ENCODE data around the gene EBP.
"Not testable (repeated sequence)": the region's sequence is repeated elsewhere in the genome, so short reads cannot be mapped to it uniquely, and the experiment has no call there.

The EBP gene

DNA sequence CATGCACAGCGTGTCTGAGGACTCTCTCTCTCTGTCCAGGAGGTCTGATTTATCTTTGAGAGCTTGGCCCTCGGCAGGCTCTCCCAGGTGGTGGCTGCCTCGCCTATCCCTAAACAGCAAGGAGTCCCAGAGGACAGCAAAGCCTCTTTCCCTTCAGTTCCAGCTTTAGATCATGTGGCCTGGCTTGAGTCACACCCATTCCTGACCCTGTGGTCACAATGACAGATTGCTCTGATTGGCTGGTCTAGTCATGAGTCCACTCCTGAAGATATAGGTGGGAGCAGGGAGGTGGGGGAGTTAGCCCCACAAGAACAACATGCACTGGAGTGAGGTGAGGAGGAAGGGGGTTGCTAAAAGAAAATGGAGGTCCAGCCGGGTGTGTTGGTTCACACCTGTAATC lies 24.9 kb upstream of the EBP start:
- no peak for DNase-seq

DNA sequence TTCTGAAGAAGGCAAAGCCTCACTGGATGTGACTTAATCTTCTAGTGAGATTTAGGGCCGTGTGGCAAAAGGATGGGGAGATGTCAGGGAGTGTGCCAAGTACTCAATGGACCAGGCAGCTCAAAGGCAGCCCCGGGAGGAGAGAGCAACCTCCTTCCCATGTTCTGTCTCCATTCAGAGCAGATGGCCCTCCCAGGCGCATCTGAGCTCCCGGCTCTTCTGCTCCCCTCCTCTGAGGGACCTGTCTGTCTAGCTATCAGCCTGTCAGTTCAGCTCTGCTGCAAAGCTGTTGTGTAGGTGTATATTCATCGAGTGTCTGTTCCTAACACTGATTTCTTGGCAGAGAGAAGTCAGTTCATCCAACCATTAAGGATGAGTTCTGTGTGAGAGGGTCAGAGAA lies 23.7 kb upstream of the EBP start:
- no peak for DNase-seq

DNA sequence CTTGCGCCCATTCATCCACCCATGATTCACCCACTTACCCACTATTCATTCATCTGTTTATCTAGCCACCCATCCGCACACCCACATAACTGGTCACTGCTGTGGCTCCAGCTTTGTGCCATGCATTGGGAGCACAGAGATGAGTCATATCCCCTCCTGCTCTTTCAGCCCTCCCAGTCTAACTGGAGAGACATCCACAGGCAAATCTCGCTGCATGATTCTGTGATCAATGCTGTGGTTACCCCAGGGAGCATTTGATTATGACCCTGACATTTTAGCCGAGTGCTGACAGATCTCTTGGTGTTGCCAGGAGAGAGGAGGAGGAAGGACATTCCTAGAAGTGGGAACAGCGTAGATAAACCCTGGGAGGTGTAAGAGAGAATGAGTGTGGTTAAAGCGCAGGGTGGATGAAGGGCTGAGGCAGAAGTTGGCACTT lies 23.2 kb upstream of the EBP start:
- DNase-seq: no peak

DNA sequence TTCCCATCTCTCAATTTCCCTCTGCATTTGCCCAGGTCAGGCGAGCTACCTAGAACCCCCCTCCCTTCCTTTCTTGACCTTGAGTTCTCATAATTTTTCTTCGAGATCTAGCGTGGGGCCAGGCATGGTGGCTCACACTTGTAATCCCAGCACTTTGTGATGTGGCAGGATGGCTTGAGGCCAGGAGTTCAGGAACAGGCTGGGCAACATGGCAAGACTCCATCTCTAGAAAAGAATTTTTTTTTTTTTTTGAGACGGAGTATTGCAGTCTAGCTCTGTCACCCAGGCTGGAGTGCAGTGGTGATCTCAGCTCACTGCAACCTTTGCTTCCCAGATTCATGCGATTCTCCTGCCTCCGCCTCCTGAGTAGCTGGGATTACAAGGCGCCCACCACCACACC lies 17.3 kb upstream of the EBP start:
- DNase-seq: no peak

DNA sequence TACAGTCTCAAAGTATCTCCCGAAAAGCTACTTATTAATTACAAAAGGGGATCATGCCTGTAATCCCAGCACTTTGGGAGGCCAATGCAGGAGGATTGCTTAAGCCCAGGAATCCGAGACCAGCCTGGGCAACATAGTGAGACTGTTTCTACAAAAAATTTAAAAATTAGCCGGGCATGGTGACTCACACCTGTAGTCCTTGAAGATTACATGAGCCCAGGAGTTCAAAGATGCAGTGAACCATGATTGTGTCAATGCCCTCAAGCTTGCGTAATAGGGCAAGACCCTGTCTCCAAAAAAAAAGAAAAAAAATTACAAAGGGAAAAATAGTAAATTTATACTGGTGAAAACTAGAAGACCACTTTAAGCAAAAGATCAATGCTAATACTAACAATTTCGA lies 16.1 kb upstream of the EBP start:
- DNase-seq: no peak

DNA sequence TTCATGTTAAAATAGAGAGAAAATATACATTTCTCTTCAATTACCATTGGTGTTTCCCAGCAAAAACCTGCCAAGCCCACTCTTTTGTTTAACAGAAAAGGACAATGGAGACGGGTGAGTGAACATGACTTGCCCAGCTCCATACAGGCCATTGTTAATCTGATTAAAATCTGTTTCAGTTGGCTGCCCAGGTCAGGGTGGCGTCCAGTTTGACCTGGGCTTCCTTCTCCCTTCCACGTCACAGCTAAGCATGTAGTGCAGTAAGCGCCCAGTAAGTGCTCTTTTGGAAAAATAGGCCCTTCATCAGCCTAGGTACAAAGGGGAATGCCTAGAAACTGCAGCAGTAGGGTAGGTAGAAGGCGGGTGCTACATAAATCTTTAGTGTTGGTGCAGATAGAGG lies 14.4 kb upstream of the EBP start:
- no peak for DNase-seq

DNA sequence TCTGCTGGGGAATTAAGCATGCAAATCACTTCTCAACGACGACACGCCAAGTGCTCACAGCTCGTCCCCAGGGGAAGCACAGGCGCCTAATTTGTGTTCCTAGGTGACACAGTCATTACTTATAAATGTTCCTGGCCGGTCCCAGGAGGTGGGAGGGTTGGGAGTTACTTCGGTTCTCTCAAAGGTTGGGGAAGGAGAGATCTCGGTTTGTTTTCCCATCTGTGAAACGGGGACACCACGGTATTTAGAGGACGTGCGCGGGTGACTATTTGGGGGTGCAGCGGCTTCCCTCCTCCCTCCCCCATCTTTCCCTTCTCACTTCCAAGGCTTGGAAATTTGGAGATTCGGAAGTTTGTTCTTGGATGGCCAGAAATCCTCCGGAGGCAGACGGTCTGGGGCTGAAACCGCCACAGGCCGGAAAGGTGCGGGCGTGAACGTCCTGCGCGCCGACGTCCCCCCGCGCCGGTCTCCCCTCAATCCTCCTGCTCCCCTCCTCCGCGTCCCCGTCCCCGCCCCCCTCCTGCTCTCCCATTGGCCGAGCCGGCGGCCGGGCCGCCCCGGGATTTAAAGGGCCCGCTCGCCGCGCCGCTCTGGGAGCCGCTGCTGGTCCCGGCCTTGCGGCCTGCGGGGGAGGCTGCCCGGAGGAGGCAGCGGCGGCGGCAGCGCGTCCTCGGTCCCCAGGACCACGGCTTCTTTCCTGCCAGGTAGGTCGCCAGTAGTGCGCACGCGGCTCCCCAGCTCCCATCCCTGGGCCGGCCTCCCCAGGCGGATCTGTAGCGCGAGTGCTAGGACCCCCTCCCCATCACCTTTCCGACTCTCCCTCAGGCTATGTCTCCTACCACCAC lies 13.0 kb upstream of the EBP start, which contains the start of gene PORCN:
Gene PORCN, plus strand, starts transcription at position 593 of the 845 bp plus-strand sequence. CDS start 829 bp downstream, outside the sequence.
- DNase-seq: no peak

DNA sequence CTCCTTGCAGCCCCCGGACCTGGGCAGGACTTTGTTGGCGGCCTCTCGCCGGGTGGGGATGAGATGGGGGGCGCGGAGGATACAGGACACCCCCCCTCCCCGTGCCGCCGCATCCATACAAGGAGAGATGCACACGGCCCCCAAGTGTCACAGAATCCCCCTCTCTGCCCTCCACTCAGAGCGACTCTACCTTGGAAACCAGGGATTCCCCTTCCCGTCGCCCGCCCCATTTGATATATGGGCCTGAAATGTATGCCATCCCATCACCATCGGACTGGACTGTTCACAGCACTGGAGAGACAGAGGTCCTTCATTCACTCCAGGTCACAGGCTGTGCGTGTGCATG lies 12.4 kb upstream of the EBP start:
- DNase-seq: no peak

DNA sequence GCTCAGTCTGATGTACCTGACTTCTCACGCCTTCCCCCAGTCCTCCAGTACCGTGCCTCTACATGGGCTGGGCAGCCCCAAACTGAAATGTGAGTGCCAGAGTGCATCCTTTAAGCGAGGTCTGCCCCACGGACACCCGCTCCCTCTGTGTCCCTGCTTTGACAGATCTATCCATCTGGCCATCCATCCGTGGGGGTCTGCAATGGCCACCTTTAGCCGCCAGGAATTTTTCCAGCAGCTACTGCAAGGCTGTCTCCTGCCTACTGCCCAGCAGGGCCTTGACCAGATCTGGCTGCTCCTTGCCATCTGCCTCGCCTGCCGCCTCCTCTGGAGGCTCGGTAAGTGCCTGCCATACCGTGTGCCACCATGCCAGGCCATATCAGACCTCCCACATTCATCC lies 12.0 kb upstream of the EBP start:
- no peak for DNase-seq

DNA sequence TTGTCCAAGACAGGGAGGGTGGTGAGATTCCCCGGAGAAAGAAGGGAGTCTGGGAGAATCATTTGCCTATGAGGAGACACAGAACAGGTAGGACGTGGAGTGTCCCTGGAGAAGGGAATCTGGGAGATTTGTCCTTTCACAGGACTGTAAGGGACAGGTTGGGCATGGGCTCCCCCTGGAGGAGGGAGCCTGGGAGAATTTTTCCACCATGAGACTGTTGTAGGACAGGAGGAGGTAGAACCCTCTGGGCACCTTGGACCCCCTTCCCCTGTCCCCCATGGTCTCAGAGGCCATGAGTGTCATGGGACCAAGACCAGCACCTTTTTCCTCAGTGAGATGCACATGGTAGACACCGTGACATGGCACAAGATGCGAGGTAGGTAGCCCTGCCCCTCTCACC lies 10.0 kb upstream of the EBP start:
- DNase-seq: no peak

DNA sequence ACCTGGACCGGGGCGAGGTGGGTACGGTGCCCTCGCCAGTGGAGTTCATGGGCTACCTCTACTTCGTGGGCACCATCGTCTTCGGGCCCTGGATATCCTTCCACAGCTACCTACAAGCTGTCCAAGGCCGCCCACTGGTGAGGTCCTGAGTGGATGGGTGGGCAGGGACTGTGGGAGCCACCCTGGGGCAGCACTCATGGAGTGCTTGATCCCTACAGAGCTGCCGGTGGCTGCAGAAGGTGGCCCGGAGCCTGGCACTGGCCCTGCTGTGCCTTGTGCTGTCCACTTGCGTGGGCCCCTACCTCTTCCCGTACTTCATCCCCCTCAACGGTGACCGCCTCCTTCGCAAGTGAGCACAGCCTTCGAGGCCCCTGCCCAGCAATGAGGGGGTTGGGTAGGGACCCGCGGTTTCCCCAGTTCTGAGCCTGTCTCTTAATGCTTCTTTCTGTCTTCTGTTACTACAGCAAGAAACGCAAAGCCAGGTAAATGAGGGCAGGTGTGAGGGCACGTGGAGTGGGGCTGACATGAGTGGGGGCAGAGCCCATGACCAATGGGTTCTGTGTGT lies 9.2 kb upstream of the EBP start:
- DNase-seq: no peak

DNA sequence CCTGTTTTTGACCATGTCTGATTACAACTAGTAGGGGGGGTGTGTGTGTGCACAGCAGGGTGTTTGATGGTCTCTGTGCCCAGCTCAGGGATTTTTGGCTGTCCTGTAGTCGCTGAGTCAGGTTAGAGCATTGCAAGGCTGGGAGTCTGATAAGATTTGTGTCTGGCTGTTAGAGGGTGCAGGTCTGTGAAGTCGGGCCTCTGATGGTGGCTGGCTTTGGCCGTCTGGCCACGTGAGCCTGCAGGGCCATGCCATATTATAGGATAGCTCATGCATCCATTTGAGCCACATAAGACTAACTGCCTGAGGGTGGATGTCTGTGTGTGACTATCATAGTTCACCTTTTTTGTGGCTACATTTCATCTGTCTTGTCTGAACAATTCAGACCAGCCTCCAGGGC lies 7.9 kb upstream of the EBP start:
- DNase-seq: no peak

DNA sequence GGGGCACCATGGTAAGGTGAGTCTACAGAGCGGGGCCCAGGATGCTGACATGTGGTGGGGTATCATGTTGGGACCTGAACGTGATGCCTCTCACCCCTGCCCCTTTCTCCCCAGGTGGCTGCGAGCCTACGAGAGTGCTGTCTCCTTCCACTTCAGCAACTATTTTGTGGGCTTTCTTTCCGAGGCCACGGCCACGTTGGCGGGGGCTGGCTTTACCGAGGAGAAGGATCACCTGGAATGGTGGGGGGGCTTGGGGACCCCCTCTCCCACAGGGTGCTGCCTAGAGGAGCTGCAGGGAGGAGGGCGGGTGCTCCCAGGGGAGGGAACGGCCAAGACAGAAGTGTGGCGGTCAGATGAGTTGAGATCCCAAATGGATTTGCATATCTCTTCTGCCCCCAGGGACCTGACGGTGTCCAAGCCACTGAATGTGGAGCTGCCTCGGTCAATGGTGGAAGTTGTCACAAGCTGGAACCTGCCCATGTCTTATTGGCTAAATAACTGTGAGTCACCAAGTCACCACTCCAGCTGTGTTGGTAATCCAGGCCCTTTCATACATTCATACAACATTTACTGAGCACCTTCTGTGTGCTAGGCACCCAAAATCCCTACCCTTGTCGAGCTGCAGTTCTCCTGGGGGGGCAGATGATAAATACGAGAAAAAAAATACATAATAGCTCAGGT lies 7.3 kb upstream of the EBP start:
- DNase-seq: no peak

DNA sequence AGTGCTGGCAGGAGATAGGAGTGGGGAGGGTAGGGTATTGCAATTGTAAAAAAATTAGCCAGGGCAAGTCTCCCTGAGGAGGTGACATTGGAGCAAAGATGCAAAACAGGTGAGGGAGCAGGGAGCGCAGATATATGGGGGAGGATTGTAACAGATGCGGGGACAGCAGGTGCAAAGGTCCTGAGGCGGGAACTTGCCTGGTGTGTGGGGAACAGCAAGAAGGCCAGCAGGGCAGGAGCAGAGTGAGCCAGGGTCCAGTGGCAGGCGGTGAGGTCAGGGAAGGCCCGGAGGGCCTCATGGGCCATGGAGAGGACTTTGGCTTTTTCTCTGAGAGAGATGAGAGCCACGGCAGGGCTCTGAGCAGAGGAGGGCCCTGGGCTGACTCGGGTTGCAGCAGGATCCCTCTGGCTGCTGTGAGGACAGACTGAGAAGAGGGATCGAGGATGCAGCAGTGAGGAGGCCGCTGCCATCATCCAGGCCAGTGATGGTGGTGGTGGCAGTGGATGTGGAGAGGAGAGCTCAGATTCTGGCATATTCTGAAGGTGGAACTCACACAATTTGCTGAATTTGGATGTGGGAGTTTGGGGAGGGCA lies 6.6 kb upstream of the EBP start:
- no peak for DNase-seq

DNA sequence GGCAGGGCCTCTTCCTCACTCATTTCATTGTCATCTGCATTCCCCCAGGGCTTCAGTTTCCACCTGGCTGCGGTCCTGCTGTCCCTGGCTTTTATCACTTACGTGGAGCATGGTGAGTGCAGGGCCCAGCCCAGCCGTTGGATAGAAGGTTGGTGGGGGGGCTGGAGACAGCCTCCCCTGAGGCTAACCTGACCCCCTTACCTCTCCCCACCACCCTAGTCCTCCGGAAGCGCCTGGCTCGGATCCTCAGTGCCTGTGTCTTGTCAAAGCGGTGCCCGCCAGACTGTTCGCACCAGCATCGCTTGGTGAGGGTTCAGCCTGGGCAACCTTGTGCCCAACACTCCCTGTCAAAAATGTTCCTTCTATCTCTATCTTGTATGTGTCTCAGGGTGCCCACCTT lies 5.8 kb upstream of the EBP start:
- DNase-seq: no peak

DNA sequence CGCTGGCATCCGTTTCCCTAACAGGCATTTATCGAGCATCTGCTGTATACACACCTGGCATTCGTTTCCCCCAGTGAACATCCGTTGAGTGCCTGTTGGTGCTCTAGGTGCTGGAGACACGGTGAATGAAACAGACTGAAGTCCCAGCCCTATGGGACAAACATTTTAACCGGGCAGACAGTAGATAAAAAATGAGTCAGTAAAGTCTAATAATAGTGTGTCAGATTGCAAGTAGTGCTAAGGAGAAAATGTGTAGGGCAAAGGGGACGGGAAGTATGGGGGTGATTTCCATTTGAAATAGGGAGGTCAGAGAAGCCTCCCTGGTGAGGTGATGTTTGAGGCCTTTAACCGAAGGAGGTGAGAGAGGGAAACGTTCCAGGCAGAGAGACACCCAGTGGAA lies 5.3 kb upstream of the EBP start:
- DNase-seq: no peak

DNA sequence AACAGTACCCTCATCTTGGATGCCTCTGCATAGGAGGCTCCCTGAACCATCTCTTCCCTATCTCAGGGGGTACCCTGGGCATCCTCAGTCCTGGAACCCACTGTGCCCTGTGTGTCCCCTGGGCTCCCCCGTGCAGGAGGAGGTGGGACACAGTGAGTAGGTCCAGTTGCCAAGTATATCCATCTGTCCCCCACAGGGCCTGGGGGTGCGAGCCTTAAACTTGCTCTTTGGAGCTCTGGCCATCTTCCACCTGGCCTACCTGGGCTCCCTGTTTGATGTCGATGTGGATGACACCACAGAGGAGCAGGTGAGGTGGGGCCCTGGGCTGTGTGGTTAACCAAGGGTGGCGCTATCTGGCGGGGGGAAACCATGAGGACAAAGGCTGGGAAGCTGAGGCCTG lies 4.6 kb upstream of the EBP start:
- no peak for DNase-seq

DNA sequence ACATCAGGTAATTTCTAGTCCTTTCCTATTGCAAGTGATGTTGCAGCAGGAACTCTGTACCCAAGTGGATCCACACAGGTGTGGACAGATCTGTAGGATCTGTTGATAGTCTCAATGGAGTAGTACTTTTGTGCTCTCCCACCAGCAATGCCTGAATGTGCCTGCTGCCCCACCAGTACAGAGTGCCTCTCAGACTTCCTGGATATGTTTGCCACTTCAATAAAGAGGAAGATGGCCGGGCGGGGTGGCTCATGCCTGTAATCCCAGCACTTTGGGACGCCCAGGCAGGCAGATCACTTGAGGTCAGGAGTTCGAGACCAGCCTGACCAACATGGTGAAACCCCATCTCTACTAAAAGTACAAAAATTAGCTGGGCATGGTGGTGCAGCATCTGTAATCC lies 2.1 kb upstream of the EBP start:
- DNase-seq: not testable (repeated sequence)

DNA sequence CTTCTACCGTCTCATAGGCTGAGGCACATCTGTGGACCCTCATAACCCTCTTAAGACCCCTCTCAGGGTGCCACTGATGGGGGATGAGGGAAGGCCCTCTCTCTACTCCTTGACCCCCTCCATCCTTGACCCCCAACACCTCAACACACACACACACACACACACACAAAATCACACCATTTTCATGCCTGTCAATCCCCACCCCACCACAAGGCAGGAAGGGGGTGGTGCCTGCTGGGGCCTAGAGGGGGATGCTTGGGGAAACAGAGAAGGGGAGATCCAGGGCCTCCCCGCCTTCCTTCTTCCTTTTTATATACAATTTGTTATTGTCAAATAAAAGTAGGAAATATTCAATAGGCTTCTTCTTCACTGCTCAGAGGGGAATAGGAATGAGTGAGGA lies 1.2 kb upstream of the EBP start:
- no peak for DNase-seq

DNA sequence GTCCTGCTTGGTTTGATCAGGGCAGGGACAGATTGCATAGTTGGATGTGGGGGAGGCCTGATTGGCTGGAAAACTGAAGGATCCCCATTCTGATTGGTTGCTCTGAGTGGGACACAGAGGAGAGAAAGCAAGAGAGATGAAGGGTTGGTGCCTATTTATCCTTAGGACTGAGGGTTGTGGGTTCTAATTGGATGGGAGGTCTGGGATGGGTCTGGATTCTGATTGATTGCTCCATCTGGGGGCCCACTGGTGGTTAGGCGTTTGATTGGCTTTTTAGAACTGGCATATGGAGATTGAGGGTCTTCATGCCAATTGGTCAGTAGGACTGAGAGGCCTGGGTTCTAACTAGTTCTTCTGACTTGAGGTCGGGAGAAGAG lies 644 bp upstream of the EBP start:
- DNase-seq: no peak

DNA sequence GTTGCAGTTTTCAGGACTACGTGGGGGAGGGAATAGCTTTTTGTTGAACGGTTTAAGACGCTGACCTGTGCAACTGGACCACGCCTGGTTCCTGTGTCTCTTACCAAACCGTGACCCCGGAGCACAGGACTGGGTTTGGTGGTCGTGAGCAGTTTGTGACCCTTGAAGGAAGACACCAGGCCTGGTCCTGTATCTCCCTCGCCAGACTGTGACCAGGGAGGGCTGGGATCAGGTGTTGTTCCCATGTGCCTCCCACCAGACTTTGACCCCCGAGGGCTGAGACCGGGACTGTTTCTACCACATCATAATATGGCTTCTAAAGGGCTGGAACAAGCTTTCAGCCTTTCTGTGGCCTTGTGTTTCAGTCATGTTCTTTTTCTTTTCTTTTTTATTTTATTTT lies 683 bp downstream of the EBP start:
- no peak for DNase-seq

DNA sequence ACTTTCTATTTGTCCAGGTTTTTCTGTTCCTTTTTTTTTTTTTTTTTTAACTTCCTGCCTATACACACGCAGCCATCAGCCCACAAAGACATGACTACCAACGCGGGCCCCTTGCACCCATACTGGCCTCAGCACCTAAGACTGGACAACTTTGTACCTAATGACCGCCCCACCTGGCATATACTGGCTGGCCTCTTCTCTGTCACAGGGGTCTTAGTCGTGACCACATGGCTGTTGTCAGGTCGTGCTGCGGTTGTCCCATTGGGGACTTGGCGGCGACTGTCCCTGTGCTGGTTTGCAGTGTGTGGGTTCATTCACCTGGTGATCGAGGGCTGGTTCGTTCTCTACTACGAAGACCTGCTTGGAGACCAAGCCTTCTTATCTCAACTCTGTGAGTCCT lies 2.1 kb downstream of the EBP start:
- DNase-seq: no peak

DNA sequence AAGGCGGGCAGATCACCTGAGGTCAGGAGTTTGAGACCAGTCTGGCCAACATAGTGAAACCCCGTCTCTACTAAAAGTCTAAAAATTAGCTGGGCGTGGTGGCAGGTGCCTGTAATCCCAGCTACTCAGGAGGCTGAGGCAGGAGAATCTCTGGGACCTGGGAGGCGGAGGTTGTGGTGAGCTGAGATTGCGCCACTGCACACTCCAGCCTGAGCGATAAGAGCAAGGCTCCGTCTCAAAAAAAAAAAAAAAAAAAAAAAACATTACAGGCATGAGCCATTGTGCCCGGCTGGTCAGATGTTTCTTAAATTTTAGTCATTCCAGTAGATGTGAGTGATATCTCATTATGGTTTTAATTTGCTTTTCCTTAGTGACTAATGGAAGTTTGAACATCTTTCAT lies 4.2 kb downstream of the EBP start:
- not testable (repeated sequence) for DNase-seq

DNA sequence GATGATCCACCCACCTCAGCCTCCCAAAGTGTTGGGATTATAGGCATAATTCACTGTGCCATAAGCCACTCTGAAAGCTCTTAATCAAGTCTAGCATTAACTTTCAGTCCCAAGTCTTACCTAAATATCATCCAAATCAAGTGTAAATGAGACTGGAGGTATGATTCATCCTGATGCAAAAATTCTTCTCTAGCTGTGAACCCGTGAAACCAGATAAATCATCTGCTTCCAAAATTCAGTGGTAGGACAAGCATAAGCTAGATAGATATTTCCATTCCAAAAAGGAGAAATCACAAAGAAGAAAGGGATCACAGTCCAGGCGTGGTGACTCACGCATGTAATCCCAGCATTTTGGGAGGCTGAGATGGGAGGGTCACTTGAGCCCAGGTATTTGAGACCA lies 9.1 kb downstream of the EBP start:
- DNase-seq: no peak
